NCI-H1092 treated with DMSO at 0.1 percent for 48 hours (cell line): Measurements from ENCODE around the gene RAB15.

Experiments
- DNase-seq: peaks from one replicate; lab custom pipeline; 2025; lab: John Stamatoyannopoulos, UW

RAB15 gene

DNA sequence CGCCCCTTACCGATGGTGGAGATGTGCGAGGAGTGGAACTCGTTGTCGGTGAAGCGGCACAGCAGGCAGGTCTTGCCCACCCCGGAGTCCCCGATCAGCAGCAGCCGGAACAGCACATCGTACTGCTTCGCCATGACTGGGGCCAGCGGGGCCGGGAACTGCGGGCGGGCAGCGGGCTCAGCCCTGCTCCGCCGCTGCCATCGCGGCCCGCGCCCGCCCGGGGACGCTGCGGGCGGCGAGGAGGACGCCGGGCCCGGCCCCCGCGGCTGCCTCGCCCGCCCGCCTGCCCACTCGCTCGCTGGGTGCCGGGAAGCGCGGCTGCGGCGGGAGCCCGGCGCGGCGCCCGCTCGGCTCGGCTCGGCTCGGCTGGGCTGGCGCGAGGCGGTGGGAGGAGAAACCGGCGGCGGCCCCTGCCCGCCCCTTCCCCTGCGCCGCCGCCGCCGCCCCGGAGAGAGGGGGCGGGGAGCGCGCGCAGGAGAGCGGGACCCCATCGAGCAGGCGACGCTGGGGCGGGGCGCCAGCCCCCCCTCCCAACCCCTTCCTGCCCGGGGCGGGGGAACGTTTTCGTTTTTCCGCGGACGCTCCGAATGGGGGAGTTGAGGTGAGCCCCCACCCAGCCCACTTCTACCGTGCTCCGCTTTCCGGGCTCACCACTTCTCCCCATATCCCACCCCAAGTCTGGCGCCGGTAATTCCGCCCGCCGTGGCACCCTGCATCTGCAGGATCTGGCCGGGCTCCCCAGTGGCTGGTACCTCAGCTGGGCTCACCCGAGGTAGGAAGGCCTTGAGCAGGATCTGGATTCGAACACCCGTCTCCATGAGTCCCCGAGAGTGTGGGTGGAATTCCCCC lies at the start of gene RAB15:
TSS of gene RAB15 (minus strand) at position 394 of the 849 bp plus-strand sequence. CDS start at position 134, 260 bp downstream.
- peak; percentile 59 for DNase-seq

- peak; percentile 66 for DNase-seq
Observed at GRCh38 chr14:65019944-65020566, 47.9 kb upstream of the RAB15 start.

GRCh38 chr14:65016471-65016870 lies 44.3 kb upstream of the RAB15 start:
- DNase-seq, result no peak

DNA sequence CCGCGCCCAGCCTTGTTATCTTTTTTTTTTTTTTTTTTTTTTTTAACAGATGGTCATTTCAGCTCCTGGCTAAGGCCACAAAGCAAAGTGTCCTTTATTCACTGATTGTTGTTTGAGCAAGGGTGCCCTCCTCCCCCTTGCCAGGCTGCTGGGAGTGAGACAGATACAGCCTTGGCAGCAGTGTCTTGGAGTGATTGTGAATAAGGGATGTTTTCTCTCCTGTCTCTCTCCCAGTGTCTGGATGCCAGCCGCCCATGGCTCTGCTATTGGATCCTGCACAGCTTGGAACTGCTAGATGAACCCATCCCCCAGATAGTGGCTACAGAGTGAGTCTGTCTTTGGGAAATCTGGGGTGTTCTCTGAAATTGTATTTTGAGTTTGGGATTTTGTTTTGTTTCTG lies 43.3 kb upstream of the RAB15 start:
- DNase-seq, result no peak

- DNase-seq, result no peak
Observed at GRCh38 chr14:65012353-65012752, 40.2 kb upstream of the RAB15 start.

- DNase-seq, result no peak
Observed at GRCh38 chr14:65011538-65011937, 39.4 kb upstream of the RAB15 start.

GRCh38 chr14:65010211-65010931 lies 38.2 kb upstream of the RAB15 start:
- no peak for DNase-seq

DNA sequence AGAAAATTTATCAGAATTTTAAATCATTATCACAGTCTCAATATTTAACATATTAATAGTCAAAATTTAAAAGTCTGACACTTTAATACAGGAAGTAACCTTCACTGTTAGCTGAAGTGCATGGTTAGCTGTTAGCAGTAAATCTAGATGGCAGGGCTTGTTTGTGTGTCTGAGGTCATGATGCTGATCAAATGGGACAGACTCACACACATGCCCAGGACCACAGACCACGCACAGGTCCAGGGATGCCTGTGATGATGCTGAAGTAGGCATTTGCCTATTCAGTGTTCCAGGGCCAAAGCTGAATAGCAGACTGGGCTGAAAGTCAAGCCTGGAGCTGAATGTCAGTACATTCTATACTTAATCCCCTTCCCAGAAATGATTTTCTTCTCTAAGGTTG lies 35.1 kb upstream of the RAB15 start:
- DNase-seq, result no peak

- no peak for DNase-seq
Observed at GRCh38 chr14:65006261-65006721, 34.2 kb upstream of the RAB15 start.

DNA sequence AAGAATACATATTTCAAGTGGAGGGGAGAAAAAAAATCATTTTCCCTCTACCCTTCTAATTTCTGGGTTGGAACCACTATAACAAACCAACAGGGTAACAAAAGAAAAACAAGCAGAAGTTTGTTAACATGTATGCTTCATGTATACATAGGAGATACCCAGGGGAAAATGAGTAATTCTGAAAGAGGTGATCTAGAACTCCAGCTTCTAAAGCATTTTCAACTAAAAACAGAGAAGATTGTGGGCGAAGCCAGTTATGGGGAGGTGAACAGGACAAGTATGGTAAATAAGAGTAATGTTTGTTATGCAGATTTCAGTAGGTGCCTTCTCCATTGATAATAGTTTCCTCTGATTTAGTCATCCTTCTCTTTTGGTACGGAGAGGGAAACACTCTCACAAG lies 31.3 kb upstream of the RAB15 start:
- no peak for DNase-seq

- DNase-seq, result no peak
Observed at GRCh38 chr14:65002586-65003210, 30.6 kb upstream of the RAB15 start.

GRCh38 chr14:65001723-65002122 lies 29.6 kb upstream of the RAB15 start:
- DNase-seq, result no peak

DNA sequence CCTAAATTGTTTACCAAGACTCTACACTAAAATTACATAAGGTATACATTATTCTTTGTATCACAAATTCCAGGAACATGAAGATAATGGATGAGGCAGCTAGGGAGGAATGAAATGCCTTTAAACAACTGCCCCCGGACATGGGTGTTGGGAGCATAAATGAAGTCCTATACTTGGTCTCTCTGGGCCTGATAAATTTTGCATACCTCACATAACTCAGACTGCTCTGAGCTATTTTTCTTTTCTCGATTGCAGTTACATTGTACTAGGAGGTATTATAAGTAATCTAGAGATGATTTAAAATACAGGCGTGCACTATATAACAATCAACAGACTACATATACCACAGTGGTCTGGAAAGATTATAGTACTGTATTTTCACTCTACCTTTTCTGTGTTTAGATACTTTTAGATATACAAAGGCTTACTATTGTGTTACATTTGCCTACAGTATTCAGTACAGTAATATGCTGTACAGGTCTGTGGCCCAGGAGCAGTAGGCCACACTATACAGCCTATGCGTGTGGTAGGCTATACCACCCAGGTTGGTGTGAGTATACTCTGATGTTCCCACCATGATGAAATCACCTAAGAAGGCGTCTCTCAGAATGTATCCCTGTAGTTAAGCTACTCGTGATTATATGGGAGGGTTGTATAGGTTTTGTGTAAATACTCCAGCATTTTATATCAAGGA lies 28.9 kb upstream of the RAB15 start:
- no peak for DNase-seq

DNA sequence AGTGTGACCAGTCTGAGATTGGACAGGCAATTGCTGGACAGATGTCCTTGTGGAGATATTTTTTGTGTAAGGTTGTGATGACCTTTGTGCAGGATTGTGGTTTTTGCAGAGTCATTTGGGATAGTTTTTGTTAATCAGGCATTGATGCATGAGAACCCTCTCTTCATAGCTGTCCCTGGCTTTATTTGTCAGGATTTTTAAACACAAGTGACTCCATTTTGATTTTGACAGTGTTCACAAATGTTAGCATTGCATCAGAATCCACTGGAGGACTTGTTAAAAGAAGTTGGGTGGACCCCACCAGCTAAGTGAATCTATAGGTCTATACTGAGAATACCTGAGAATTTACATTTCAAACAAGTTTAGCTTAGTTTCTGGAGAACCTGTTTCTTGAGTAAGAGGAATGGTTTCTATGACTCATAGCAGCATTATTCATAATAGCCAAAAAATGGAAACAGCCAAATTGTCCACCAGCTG lies 26.4 kb upstream of the RAB15 start:
- DNase-seq, result no peak

- DNase-seq, result no peak
Observed at GRCh38 chr14:64997108-64997794, 25.1 kb upstream of the RAB15 start.

GRCh38 chr14:64995291-64995690 lies 23.2 kb upstream of the RAB15 start:
- DNase-seq, result no peak

GRCh38 chr14:64994540-64994939 lies 22.4 kb upstream of the RAB15 start:
- DNase-seq, result no peak

- no peak for DNase-seq
Observed at GRCh38 chr14:64993266-64993930, 21.3 kb upstream of the RAB15 start.

- DNase-seq, result no peak
Observed at GRCh38 chr14:64992328-64992885, 20.3 kb upstream of the RAB15 start.

DNA sequence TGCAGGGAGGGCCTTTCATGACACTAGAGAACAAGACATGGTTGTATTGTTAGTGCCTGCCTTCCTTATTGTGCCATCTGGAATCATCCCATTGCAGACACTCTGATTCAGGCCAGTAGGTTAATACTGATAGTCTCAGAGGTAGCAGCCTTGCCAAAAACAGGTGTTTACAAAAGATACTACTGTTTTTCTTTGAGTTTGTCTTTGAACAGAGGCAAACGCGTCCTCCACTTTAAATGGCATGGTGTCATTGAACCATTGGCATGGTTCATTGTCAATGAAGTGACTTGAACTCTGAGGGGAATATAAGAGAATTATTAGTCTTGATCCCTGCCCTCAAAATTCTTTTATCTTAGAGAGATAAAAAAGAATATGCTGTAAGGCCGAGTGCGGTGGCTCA lies 18.8 kb upstream of the RAB15 start:
- DNase-seq, result no peak
